GM19238 (cell line): ENCODE measurements around the gene TFB1M.

Experiments
- DNase-seq: peaks from one replicate; pipeline ENCODE4 v3.0.0; 2011; ENCODE audit warnings: low spot score; ENCODE audit not compliant: insufficient read length

TFB1M gene

GRCh38 chr6:155265843-155266535 is 48.3 kb downstream of the TFB1M start:
- DNase-seq = no peak

GRCh38 chr6:155264693-155265320 is 49.5 kb downstream of the TFB1M start:
- DNase-seq = no peak

- no peak for DNase-seq
Measured at GRCh38 chr6:155263373-155264063, 50.8 kb downstream of the TFB1M start, which contains the start of gene CLDN20. Gene CLDN20 (plus strand): TSS chr6:155264013. CDS start chr6:155275720, 11,707 bp downstream.

GRCh38 chr6:155262655-155263054 is 51.6 kb downstream of the TFB1M start:
- DNase-seq = no peak

- DNase-seq = no peak
Measured at GRCh38 chr6:155261111-155261900, 53.0 kb downstream of the TFB1M start.

GRCh38 chr6:155260686-155261085 is 53.6 kb downstream of the TFB1M start:
- DNase-seq = no peak

GRCh38 chr6:155259897-155260296 is 54.4 kb downstream of the TFB1M start:
- DNase-seq = no peak

GRCh38 chr6:155259204-155259603 is 55.1 kb downstream of the TFB1M start:
- DNase-seq = no peak

GRCh38 chr6:155257796-155258195 is 56.5 kb downstream of the TFB1M start:
- DNase-seq = no peak

- DNase-seq = no peak
Measured at GRCh38 chr6:155256122-155256795, 58.0 kb downstream of the TFB1M start.

- DNase-seq = no peak
Measured at GRCh38 chr6:155254139-155254538, 60.1 kb downstream of the TFB1M start.

GRCh38 chr6:155253337-155253736 is 60.9 kb downstream of the TFB1M start:
- no peak for DNase-seq

- no peak for DNase-seq
Measured at GRCh38 chr6:155252581-155252980, 61.7 kb downstream of the TFB1M start.

- DNase-seq = no peak
Measured at GRCh38 chr6:155250701-155251381, 63.4 kb downstream of the TFB1M start.

- peak; percentile 29 for DNase-seq
Measured at GRCh38 chr6:155248008-155249001, 66.0 kb downstream of the TFB1M start.

- no peak for DNase-seq
Measured at GRCh38 chr6:155247618-155248007, 66.7 kb downstream of the TFB1M start.

- DNase-seq = no peak
Measured at GRCh38 chr6:155246825-155247224, 67.5 kb downstream of the TFB1M start.

GRCh38 chr6:155245831-155246230 is 68.5 kb downstream of the TFB1M start:
- no peak for DNase-seq

GRCh38 chr6:155245193-155245592 is 69.1 kb downstream of the TFB1M start:
- DNase-seq = no peak
